H1 (cell line): ENCODE results near the gene KYNU. TPM values are rescaled to one million over a fixed set of nuclear protein-coding genes. Genes with fewer than 3 reads are reported as not detected.

Experiments used
- CTCF ChIA-PET: fragments of 300-600 bp; sonication (Branson Sonifier 250); formaldehyde crosslinking; loops from one replicate; lab custom pipeline; 2021; ENCODE audit not compliant: partially characterized antibody; lab: Charles Lee
- POLR2A ChIA-PET: fragments of 300-600 bp; sonication (Branson Sonifier 250); formaldehyde crosslinking; loops from one replicate; lab custom pipeline; 2021; ENCODE audit warnings: inconsistent platforms; ENCODE audit not compliant: partially characterized antibody; lab: Charles Lee
- DNase-seq, 2 experiments: peaks; one replicate each; pipeline versions ENCODE4 v3.0.0 to v3.0.0-alpha.2; 2010 to 2022; ENCODE audit warnings: low spot score in 2 of 2, low read depth in 1 of 2, mixed read lengths in 1 of 2
- FAIRE-seq: peaks from 2 replicates; lab custom pipeline; 2011; peaks lifted over from hg19 to GRCh38; lab: Jason Lieb, UNC
- H2AFZ ChIP-seq: 2 replicates; pipeline ENCODE4 v1.8.1; 2012; ENCODE audit warnings: low read length, inconsistent platforms
- H2AK5ac ChIP-seq: 2 replicates; pipeline ENCODE4 v1.6.1; 2013; ENCODE audit warnings: low read depth, low read length
- H2BK120ac ChIP-seq: replicated peaks from 2 replicates; pipeline ENCODE3; 2013; ENCODE audit warnings: low read depth, low read length, inconsistent platforms
- H2BK12ac ChIP-seq: 2 replicates; pipeline ENCODE4 v1.6.1; 2013; ENCODE audit warnings: low read depth, low read length
- H2BK15ac ChIP-seq: 2 replicates; pipeline ENCODE4 v1.6.1; 2013; ENCODE audit warnings: low read length
- H2BK20ac ChIP-seq: 2 replicates; pipeline ENCODE4 v1.6.1; 2013; ENCODE audit warnings: low read length
- H2BK5ac ChIP-seq: 2 replicates; pipeline ENCODE4 v1.6.1; 2013; ENCODE audit warnings: low read depth, low read length
- H3K14ac ChIP-seq: 2 replicates; pipeline ENCODE4 v1.6.1; 2013; ENCODE audit warnings: inconsistent platforms; ENCODE audit not compliant: insufficient read length
- H3K18ac ChIP-seq: 2 replicates; pipeline ENCODE4 v1.6.1; 2013; ENCODE audit warnings: low read length; ENCODE audit errors: extremely low read depth
- H3K23ac ChIP-seq: 2 replicates; pipeline ENCODE4 v1.6.1; 2013; ENCODE audit warnings: inconsistent platforms; ENCODE audit not compliant: insufficient read length
- H3K23me2 ChIP-seq: 2 replicates; pipeline ENCODE4 v1.6.1; 2013; ENCODE audit warnings: low read depth, low read length
- H3K27ac ChIP-seq: 2 replicates; pipeline ENCODE4 v1.6.1; 2011; ENCODE audit warnings: low read depth, low read length, inconsistent platforms
- H3K27me3 ChIP-seq, 4 experiments: replicated peaks in 1 of 4; 1 replicate in 1 of 4; 2 replicates in 3 of 4; pipeline versions ENCODE4 v1.6.1 to v1.8.1; 2011 to 2013; ENCODE audit warnings: low read length in 3 of 4, mild to moderate bottlenecking in 3 of 4, inconsistent platforms in 2 of 4, mixed read lengths in 2 of 4, moderate library complexity in 1 of 4; ENCODE audit not compliant: control insufficient read depth in 3 of 4, insufficient read depth in 3 of 4; ENCODE audit errors: extremely low read depth in 1 of 4
- H3K36me3 ChIP-seq, 4 experiments: 2 replicates each; pipeline versions ENCODE4 v1.6.1 to v1.8.1; 2011 to 2013; ENCODE audit warnings: mild to moderate bottlenecking in 4 of 4, low read length in 3 of 4, moderate library complexity in 2 of 4, control low read depth in 1 of 4, inconsistent platforms in 1 of 4; ENCODE audit not compliant: insufficient read depth in 4 of 4, control insufficient read depth in 2 of 4
- H3K4ac ChIP-seq: replicated peaks from 2 replicates; pipeline ENCODE3; 2013; ENCODE audit warnings: low read length, low read depth, mixed read lengths, inconsistent platforms; ENCODE audit not compliant: insufficient read length
- H3K4me1 ChIP-seq, 4 experiments: replicated peaks in 1 of 4; 1 replicate in 1 of 4; 2 replicates in 3 of 4; pipeline versions ENCODE4 v1.6.1 to v1.8.1; 2011 to 2013; ENCODE audit warnings: low read length in 3 of 4, inconsistent platforms in 2 of 4, mixed read lengths in 1 of 4; ENCODE audit not compliant: insufficient read depth in 4 of 4, control insufficient read depth in 3 of 4
- H3K4me2 ChIP-seq, 2 experiments: 2 replicates each; pipeline versions ENCODE4 v1.6.1 to v1.8.1; 2011 to 2013; ENCODE audit warnings: low read depth in 2 of 2, low read length in 2 of 2, control low read depth in 1 of 2, inconsistent platforms in 1 of 2, mild to moderate bottlenecking in 1 of 2; ENCODE audit not compliant: insufficient read depth in 1 of 2
- H3K4me3 ChIP-seq, 4 experiments: fragments of 200-600, 300-600 bp in 1 of 4; sonication (generic), shearing (Covaris generic), sonication (Bioruptor Twin) in 1 of 4; 2 replicates each; pipeline versions ENCODE4 v1.5.1 to v1.8.1; 2011 to 2016; ENCODE audit warnings: low read length in 4 of 4, low read depth in 3 of 4, control low read depth in 2 of 4, inconsistent platforms in 2 of 4, mild to moderate bottlenecking in 2 of 4, mixed read lengths in 1 of 4, moderate library complexity in 1 of 4; ENCODE audit not compliant: insufficient read depth in 2 of 4; ENCODE audit errors: extremely low read depth in 1 of 4
- H3K56ac ChIP-seq: replicated peaks from 2 replicates; pipeline ENCODE3; 2013; ENCODE audit warnings: low read depth, mild to moderate bottlenecking, mixed read lengths, low read length, inconsistent platforms; ENCODE audit not compliant: insufficient read length
- H3K79me1 ChIP-seq: 2 replicates; pipeline ENCODE4 v1.6.1; 2013; ENCODE audit warnings: low read depth, low read length, control low read depth
- H3K79me2 ChIP-seq, 2 experiments: 2 replicates each; pipeline versions ENCODE4 v1.6.1 to v1.8.1; 2012 to 2013; ENCODE audit warnings: low read length in 2 of 2, mild to moderate bottlenecking in 2 of 2, inconsistent platforms in 1 of 2; ENCODE audit not compliant: insufficient read depth in 2 of 2, control insufficient read depth in 1 of 2
- H3K9ac ChIP-seq, 4 experiments: replicated peaks in 1 of 4; 1 replicate in 1 of 4; 2 replicates in 3 of 4; pipeline versions ENCODE4 v1.6.1 to v1.8.1; 2011 to 2013; ENCODE audit warnings: low read depth in 3 of 4, low read length in 3 of 4, control low read depth in 2 of 4, mild to moderate bottlenecking in 2 of 4, moderate library complexity in 2 of 4, inconsistent platforms in 1 of 4; ENCODE audit errors: extremely low read depth in 1 of 4
- H3K9me3 ChIP-seq, 2 experiments: 2 replicates each; pipeline versions ENCODE4 v1.6.1 to v1.8.1; 2012 to 2013; ENCODE audit warnings: mild to moderate bottlenecking in 2 of 2, moderate library complexity in 2 of 2, control low read depth in 1 of 2, inconsistent platforms in 1 of 2, low read depth in 1 of 2, low read length in 1 of 2, mixed read lengths in 1 of 2; ENCODE audit not compliant: insufficient read depth in 2 of 2
- H4K20me1 ChIP-seq, 2 experiments: replicated peaks in 1 of 2; 2 replicates each; pipeline versions ENCODE3 to v1.8.1; 2011 to 2013; ENCODE audit warnings: inconsistent platforms in 2 of 2, low read length in 2 of 2, mild to moderate bottlenecking in 1 of 2; ENCODE audit not compliant: insufficient read depth in 2 of 2, control insufficient read depth in 1 of 2
- H4K5ac ChIP-seq: 2 replicates; pipeline ENCODE4 v1.6.1; 2013; ENCODE audit warnings: low read length, low read depth, mixed read lengths, inconsistent platforms; ENCODE audit not compliant: insufficient read length
- H4K8ac ChIP-seq: 2 replicates; pipeline ENCODE4 v1.8.0; 2013; ENCODE audit warnings: mild to moderate bottlenecking, moderate library complexity, low read length, inconsistent platforms; ENCODE audit not compliant: insufficient read depth; ENCODE audit errors: extremely low read depth
- H4K91ac ChIP-seq: replicated peaks from 2 replicates; pipeline ENCODE3; 2013; ENCODE audit warnings: low read length, mixed read lengths, inconsistent platforms; ENCODE audit not compliant: insufficient read length
- ASH2L ChIP-seq: fragments of 200-600, 300-600 bp; sonication (generic); IDR thresholded peaks from one replicate; pipeline ENCODE4 v1.7.1; 2017; ENCODE audit warnings: low read length
- ATF3 ChIP-seq: IDR thresholded peaks from 2 replicates; pipeline ENCODE4 v1.6.1; 2011; ENCODE audit warnings: low read depth, mild to moderate bottlenecking, low read length; ENCODE audit not compliant: insufficient read depth
- BACH1 ChIP-seq: IDR thresholded peaks from 2 replicates; pipeline ENCODE4 v1.6.1; 2012; ENCODE audit warnings: low read length, improper control_type of control experiment
- BCL11A ChIP-seq, 2 experiments: IDR thresholded peaks; one replicate each; pipeline ENCODE4 v1.6.1; 2011; ENCODE audit warnings: low read depth in 2 of 2, low read length in 2 of 2, mild to moderate bottlenecking in 2 of 2
- CREB1 ChIP-seq: IDR thresholded peaks from 2 replicates; pipeline ENCODE4 v1.6.1; 2012; ENCODE audit warnings: inconsistent platforms
- EGR1 ChIP-seq: IDR thresholded peaks from 2 replicates; pipeline ENCODE4 v1.6.1; 2011; ENCODE audit warnings: low read depth, low read length, borderline replicate concordance
- FOSL1 ChIP-seq: IDR thresholded peaks from 2 replicates; pipeline ENCODE4 v1.6.1; 2011; ENCODE audit warnings: mild to moderate bottlenecking, low read depth, low read length, moderate library complexity; ENCODE audit not compliant: insufficient read depth
- NRF1 ChIP-seq: IDR thresholded peaks from 2 replicates; pipeline ENCODE4 v1.6.1; 2011; ENCODE audit warnings: mild to moderate bottlenecking, low read depth, low read length, improper control_type of control experiment
- PHF8 ChIP-seq: fragments of 200-600 bp; sonication (generic); conservative IDR thresholded peaks from 2 replicates; pipeline ENCODE4 v1.7.1; 2012; ENCODE audit warnings: low read depth, mild to moderate bottlenecking, inconsistent platforms, low read length, moderate library complexity
- POU5F1 ChIP-seq: IDR thresholded peaks from 2 replicates; pipeline ENCODE4 v1.6.1; 2011; ENCODE audit warnings: low read depth, mild to moderate bottlenecking, low read length, moderate library complexity
- RFX5 ChIP-seq: IDR thresholded peaks from 2 replicates; pipeline ENCODE4 v1.6.1; 2011; ENCODE audit warnings: low read depth, low read length, improper control_type of control experiment, borderline replicate concordance
- SAP30 ChIP-seq: fragments of 300-600 bp; sonication (generic); IDR thresholded peaks from 2 replicates; pipeline ENCODE4 v1.7.1; 2012; ENCODE audit warnings: low read length, moderate library complexity, mild to moderate bottlenecking, inconsistent platforms; ENCODE audit not compliant: insufficient read depth, insufficient replicate concordance
- SIX5 ChIP-seq: IDR thresholded peaks from 2 replicates; pipeline ENCODE4 v1.6.1; 2011; ENCODE audit warnings: mild to moderate bottlenecking, low read depth, low read length
- SP1 ChIP-seq: IDR thresholded peaks from 2 replicates; pipeline ENCODE4 v1.6.1; 2011; ENCODE audit warnings: low read depth, low read length
- SP2 ChIP-seq: IDR thresholded peaks from 2 replicates; pipeline ENCODE4 v1.6.1; 2012; ENCODE audit warnings: mild to moderate bottlenecking, low read length, inconsistent platforms
- TAF7 ChIP-seq: optimal IDR thresholded peaks from 2 replicates; pipeline ENCODE3; 2011; ENCODE audit warnings: low read depth, mild to moderate bottlenecking, inconsistent platforms, low read length, moderate library complexity, borderline replicate concordance
- polyA plus RNA-seq, 7 experiments: library from polyadenylated mRNA; depleted of rRNA in 3 of 7; stranded (reverse) in 5 of 7; unstranded in 2 of 7; fragments of >200 nt in 5 of 7; fragments of 200-250 nt in 2 of 7; gene quantifications; 1 replicate in 5 of 7; 2 replicates in 1 of 7; 4 replicates in 1 of 7; pipeline versions ENCODE4 v1.2.1 to v1.2.3, GENCODE V29; 2011 to 2013; ENCODE audit warnings: missing spikeins in 2 of 7, mixed read lengths in 2 of 7
- total RNA-seq: library from RNA; stranded (reverse); fragmentation: NEBNext Ultra II Directional; extraction: Animal tissue kit (Norgen Biotek cat#: 25700); gene quantifications from 2 replicates; pipeline ENCODE4 v1.2.1, GENCODE V29; 2021

The KYNU gene
- total and polyA plus RNA-seq, 2 of the 8 experiments (the other 6 are each of a cell fraction or from before 2014, with no cell fraction given), result 0.09 to 0.13 TPM

DNA sequence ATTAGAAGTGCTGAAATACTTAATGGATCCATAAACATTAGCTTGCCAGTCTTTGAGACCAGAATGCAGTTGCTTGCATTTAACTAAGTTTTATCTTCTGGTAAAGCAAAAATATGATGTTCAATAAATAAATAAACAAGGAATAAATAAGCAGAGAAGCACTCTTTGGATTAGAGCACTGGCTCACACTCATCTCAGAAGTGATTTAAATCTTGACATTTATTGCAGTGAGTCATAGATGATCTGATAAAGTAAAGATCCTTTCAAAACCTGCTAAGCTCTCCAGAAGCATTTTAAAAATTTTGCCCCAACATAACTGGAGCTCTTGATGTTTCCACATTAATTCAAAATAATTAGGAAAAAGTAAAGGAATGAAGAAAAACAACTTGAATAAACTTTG is 66.8 kb downstream of the KYNU start:
- Histone ChIP-seq H3K9ac (no peak overlapping the region), H4K8ac (no peak overlapping the region), H3K4me3 (no peak overlapping the region), H2BK12ac (no peak overlapping the region), H3K23me2 (no peaks in the 10 kb centered on the region), H4K91ac (no peak overlapping the region), H4K5ac (no peak overlapping the region), H3K14ac (no peak overlapping the region), H3K27me3 (no peaks in the 10 kb centered on the region), H2BK5ac (no peak overlapping the region), H3K9me3 (peaks cover under 1 to 12% of the 10 kb centered on the region in 2 experiments; a peak in 3 of 4 replicates), H3K36me3 (no peaks in the 10 kb centered on the region), H2AK5ac (no peak overlapping the region), H2BK15ac (no peak overlapping the region), H3K4me1 (no peaks in the 10 kb centered on the region), H3K18ac (no peak overlapping the region), H3K56ac (no peak overlapping the region), H3K23ac (no peak overlapping the region), H3K4me2 (no peak overlapping the region), H4K20me1 (no peaks in the 10 kb centered on the region), H2AFZ (no peak overlapping the region), H3K4ac (no peak overlapping the region), H3K27ac (no peak overlapping the region), H3K79me2 (no peaks in the 10 kb centered on the region), H2BK20ac (no peak overlapping the region), H3K79me1 (no peaks in the 10 kb centered on the region), H2BK120ac (no peak overlapping the region)
- FAIRE-seq, result no peak
- CTCF ChIA-PET, result interaction anchor here (1.0 kb wide), 1 partner anchor 17 kb away, joined by 3 read pairs; no protein-coding TSS in a partner anchor
- POLR2A ChIA-PET, result no interaction called here
- DNase-seq, result no peak
- no peak for TF ChIP-seq ASH2L
- no peak for TF ChIP-seq FOSL1
- no peak for TF ChIP-seq PHF8
- TF ChIP-seq CREB1, result no peak
- TF ChIP-seq SP2, result no peak
- no peak for TF ChIP-seq SAP30
- no peak for TF ChIP-seq SIX5
- no peak for TF ChIP-seq NRF1
- no peak for TF ChIP-seq EGR1
- TF ChIP-seq POU5F1, result no peak
- TF ChIP-seq SP1, result no peak
- no peak for TF ChIP-seq BACH1
- TF ChIP-seq RFX5, result no peak
- no peak for TF ChIP-seq TAF7
- no peak for TF ChIP-seq ATF3
- TF ChIP-seq BCL11A (IDR thresholded peaks at IDR 0.05; ENCODE audit: low read depth in 2 of 2, low read length in 2 of 2), result no peak
